Amniotic stem cell (primary cell): ENCODE measurements around the gene CNNM2.
A peak's percentile ranks its signal among the peaks of the same experiment; 100 is the strongest.

ENCODE experiments used
- DNase-seq: peaks from one replicate; lab custom pipeline; 2025; lab: John Stamatoyannopoulos, UW

Gene CNNM2

DNA sequence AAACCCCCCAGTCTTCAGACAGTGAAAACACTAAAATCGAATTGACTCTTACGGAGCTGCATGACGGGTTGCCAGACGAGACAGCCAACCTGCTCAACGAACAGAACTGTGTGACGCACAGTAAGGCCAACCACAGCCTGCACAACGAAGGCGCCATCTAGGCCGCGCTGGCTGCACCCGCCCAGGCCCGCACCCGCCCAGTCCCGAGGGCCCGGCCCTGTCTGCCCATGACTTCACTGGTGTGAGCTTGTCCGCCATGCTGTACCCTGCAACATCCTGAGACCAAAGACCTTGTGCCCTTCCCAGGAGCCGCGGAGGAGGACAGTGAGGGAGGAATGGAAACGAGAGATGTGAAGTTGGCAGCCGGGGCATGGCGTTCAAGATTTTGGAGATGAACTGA, 158.9 kb downstream of the CNNM2 start:
- no peak for DNase-seq

DNA sequence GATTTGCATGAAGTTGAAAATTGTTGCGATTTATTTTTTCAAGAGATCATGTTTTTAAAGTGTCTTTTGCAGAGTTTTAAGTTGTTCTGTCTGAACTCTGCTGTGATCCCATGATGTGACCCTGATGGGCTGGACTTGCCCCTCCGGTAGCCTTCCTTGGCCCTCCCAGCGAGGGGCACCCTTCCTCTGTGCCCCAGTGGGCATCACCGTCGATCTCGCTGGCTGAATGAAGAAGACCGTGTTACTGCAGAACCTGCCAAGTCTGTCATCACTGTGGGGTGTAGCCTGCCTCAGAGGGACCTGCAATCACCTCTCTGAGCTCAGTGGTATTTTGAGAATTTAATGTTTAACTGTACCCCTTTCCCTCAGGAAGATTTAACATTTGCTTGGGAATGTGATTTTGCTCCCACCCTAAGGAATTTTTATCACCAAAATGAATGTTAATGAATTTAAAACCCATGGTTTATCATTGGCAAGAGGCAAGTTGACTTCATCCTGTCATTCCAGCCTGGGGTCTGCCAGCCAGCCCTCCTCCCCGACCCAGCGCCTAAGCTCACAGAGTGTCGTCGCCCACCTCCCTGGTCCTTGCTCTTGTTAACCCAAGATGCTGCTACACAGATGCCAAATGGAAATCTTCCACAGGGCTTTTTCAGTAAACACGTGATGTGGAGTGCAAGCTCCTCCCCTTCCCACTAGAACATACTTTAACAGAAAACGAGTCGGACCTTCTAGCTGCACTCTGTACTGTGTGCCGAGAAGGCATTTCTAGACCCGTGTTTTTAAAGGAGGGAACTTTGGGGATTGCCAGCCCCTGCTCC, 159.6 kb downstream of the CNNM2 start:
- DNase-seq, result no peak

DNA sequence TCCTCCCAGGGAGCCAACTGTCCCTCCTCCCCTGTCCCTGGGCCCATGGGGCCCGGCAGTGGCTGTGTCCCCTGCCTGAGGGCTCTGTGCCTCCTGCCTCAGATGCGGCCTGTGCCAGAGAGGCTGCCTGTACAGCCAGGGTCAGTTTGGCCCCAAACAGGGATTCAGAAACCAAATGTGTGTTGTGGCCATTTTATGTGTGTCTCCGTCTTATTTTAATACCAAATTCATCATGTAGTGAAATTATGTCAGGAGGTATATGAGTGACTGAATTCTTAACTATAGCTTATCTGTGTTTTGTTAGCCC, 160.2 kb downstream of the CNNM2 start:
- no peak for DNase-seq

DNA sequence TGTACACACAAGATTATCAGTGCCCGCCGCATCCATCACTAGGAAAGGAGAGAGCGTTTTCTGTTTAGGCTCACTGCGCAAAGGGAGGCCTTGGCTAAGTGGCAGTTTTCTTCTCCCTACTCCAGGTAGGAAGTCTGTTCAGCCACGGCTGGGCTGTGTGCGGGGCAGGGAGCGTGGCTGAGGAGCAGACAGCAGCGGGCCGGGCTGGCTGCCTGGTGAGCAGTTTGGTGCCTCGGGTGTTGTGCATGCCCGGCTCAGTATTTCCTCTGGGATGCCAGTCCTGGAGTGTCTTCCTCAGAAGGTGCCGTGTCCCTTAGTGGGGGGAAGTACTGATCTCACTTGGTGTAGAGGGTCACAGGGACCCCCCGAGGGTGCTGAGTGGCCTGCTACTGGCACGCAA, 160.6 kb downstream of the CNNM2 start:
- DNase-seq, result no peak

DNA sequence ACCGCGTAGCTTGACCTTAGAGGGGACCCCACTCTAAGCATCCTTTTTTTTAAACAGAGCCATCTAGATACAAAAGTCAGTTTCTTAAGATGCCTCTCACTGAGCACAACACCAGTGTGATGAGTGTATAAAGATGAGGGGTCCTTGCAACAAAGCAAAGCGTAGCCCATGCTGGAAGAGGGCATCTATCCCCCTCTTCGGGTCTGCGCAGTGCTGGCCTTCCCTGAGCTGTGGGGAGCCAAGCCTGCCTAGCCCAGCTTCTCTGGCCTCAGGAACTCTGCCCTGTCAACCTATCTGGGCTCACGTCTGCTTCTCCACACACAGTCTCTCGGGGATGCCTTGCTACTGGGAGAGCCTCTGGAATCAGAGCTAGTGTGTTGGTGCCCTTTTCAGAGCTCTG, 161.0 kb downstream of the CNNM2 start:
- DNase-seq, result no peak

DNA sequence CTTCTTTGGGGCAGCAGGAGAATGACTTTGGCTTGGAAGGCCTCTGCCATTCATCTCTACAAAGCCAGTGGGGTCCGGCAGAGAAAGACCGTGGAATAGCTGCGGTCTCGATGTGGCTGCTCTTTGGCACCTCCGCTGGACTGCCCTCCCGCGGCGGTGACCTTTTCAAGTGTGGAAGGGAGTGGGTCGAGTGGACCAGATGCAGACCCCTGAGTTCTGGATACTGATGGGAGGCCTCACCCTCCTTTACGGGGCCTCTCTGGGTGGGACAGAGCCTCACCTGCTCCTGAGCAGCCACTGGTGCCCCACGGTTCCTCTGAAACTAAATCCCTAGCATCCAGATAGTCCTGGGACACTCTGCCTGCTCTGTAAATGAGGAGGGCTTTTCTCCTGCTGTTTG, 161.9 kb downstream of the CNNM2 start:
- DNase-seq, result no peak

DNA sequence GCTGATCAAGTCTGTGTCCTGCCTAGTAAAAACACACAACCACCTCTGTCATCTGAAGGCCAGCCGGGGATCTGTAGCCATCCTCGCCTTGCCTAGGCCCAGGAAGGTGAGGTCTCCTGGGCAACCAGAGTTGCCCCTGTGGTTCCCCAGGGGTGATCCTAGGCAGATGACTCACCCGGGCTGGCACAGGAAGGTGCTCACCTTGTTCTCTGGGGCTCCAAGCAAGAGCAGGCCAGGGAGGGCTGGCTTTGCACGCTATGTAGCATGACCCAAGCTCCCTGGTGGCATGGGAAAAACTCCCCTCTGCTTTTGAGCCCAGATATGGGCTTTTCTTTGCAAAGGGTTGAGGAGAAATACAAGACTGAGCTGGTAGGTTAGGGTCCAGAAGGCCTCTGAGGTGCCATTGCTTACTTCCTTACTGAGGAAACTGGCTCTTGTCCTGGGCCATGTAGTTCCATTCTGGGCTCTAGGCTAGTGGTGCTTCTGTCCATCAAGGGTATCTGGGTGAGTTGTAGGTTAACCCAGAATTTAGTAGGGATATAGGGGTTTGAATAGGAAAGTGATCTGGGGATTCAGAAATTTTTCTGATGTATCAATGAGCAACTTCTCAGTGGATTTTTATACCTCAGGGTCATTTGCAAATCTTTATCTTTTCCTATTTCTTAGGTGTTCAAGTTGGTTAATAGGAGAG, 162.9 kb downstream of the CNNM2 start:
- DNase-seq, result no peak

DNA sequence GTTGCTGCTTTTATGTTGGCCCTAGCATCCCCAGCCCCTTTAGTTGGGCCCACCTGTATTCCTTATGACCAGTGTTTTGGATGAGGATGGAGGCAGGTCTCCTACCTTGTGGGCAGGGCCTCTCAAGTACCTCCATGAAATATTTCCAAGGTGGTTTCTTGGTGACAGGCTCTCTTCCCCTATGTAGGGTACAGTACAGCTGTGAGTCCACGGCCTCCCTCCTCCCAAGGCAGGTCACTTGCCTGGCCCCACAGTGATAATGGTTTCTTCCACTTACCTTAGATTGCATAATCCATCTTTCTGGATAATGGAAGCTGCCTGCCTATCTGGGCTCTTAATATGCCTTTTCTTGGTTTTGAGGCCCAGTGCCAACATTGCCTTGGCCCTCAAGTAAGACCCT, 164.6 kb downstream of the CNNM2 start:
- DNase-seq, result no peak

DNA sequence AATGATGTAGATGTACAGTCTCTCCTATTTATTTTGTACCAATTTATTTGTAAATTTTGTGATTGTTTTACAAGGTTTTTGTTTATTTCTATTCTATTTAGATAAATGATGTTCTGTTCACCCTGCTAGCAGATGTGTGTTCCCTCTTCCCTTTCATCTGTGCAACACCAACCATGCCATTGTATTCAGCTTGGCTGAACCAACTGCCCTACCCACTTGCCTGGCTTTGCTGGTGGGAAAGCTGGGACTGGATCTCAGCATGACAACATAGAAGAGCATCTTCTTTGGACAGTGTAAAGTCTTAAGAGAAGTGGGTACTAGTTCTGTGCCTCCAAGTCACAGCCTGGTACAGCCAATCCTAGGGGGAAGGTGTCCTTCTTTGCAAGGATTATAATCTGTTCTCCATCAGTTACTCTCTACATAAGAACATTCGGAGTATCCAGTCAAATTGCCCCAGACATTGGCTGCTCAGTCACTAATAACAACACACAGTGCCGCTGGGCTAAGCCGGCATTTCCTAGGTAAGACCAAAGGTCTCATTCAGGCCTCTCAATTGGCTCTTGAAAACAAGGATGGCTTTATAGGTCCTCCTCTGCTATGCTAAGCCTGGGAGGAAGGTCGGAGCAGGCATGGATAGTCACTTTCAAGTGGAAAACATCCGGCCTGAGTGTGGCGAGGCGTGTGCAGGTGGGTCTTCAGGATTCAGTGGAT, 165.3 kb downstream of the CNNM2 start:
- no peak for DNase-seq

DNA sequence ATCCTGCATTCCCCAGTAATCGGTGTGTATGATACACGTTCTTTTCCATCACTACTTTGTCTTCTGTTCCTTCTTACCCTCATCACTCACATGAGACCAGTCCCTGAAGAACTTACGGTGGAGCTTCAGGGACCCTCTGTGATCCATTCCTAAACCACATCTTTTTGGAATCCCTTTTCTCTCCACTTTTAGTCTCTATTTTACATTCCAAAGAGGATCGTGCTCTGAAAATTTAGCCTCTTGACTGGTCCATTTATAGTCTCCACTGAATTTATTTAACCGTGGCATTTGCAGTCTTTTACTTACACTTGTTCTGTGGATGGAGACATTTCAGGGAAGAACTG, 165.9 kb downstream of the CNNM2 start:
- no peak for DNase-seq

DNA sequence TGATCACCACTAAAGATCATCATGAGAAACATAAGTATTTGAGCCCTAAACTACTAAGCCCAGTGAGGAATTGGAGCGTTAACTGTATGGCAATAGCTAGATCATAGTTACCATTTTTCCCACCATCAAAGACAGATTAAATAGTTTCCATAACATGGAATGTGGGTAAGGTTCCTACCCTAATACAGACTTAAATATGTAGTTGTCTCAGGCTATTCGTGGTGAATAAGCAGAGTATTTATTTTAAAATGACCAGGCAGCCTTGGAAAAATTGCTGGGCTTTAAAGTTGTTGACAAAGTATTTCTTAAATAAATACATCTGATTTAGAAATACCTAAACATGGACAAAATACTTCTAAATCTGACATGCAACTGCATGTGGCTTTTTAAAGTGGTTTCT, 168.2 kb downstream of the CNNM2 start:
- DNase-seq, result peak; percentile 14

DNA sequence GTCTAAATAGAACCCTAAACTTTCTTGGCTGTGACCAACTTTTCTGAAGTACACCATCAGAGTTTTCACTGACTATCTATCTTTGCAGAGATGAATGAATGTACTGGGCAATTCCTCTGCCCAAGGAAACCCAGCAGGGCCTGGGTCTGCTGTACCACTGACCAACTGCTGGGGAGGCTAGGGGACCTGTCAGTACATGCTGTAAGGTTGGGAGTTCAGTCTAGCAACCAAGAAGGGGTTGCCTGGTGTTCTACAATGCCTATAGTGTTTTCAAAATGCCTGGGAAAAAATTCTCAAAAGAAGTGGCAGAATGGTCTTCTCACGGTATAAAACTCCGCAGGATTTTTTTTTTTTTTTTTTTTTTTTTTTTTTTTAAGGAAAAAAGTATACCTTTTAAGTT, 168.7 kb downstream of the CNNM2 start:
- DNase-seq, result no peak

DNA sequence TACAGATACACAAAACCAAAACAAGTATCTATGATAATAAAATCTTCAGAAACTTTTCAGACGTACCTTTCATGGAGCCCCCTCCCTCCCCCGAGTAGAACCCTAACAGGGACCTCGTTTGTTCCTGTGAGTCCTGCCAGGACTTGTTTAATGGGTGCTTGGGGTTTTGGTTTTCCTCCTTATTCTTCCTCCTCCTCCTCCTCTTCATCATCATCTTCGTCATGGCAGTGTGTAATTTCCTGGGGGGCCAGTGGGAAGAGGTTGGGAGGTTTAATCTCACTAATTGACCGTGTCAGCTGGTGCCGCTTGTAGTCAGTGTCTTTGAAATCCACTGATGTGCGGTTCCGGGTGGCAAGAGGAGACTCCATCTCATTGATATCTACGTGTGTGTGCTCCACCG, 171.4 kb downstream of the CNNM2 start:
- DNase-seq, result no peak

DNA sequence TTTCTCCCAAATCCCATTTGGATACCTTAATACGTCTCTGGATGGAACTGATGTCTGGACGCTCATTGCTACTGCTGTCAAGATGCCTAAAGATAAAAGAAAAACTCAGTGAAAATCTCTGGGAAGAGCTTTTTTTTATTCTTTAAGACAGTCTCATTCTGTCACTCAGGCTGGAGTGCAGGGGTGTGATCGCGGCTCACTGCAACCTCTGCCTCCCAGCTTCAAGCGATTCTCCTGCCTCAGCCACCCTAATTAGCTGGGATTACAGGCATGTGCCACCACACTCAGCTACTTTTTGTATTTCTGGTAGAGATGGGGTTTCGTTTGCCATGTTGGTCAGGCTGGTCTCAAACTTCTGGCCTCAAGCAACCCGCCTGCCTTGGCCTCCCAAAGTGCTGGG, 172.8 kb downstream of the CNNM2 start:
- DNase-seq, result no peak

DNA sequence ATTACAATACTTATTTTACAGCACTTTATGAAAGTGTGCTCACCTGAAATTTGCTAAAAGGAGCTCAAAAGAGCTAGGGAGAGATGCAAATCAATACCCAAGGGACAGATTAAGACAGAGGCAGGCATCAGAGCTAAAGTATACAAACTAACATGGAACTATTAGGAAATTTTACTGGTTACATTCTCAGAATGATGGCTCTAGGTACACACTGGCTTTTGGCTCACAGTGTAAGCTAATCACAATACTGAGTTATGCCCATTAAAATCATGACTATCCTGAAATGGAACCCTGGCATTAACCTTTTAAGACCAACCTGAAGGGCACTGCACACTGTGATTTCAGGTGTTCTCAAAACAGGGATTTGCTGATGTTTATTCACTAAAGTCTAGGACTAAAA, 176.9 kb downstream of the CNNM2 start:
- DNase-seq, result no peak

DNA sequence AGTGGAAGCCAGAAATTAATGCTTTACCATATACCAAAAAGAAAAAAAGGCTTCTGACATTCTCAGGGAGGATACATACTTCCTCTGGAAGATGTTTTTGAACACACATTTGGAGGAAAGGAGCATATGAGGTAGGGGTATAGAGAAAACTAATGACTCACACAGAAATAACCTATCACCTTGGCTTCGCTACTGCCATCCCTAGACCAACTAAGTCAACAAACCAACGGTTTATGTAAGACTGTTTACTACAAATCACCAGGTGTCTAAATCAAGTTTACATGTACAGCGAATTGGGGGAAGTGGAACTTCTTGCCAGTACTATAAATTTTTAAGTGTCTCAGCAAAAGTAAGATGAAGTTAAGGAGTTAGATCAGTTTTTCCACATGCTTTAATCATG, 178.0 kb downstream of the CNNM2 start:
- DNase-seq, result no peak

DNA sequence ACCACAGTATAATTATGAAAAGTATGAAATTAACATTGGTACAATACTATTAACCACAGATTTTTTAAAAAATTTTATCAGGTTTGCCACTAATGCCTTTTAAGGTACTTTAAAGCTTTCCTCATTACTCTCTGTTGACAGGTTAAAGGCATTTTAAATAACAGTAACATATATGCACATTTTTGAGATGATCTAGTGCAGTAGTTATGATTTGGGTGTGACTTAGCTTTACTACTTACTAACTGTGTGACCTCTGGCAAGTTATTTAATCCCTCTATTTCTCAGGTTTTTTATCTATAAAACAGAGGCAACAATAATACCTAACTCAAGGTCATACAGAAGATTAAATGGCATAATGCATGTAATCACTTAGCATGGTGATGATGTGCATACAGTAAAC, 180.1 kb downstream of the CNNM2 start:
- DNase-seq, result no peak

DNA sequence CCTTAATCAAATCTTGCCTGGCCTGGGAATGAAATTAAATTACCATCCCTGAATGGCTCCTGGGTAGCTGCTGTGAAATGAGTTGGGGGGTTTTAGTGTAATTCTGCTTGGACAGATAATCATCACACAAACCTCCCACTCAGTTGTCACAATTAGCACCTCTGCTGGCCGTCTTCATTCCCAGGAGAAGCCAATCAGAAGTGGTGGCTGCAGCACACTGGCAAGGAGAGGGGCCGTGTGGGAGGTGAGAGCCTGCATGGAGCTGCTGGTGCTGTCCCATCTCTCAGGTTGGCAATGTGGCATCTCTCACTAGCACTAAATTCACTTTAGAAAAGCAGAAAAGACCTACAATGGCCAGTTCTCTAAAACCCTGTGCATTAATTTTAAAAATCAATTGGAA, 182.5 kb downstream of the CNNM2 start:
- DNase-seq, result no peak

DNA sequence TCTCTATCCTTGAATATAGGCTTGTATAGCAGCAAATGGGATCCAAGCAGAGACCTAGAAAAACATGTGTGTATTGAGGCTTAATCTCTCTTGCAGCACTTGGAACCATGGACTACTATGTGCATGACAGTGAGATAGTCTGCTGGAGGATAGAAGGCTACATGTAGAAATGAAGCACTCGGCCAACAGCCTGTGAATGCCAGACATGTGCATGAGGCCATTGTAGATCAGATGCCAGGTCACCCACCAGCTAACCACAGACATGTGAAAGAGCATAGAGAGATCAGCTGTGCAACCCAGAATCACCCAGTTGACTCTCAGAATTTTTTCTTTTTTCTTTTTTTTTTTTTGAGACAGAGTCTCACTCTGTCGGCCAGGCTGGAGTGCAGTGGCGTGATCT, 184.1 kb downstream of the CNNM2 start:
- DNase-seq, result no peak

DNA sequence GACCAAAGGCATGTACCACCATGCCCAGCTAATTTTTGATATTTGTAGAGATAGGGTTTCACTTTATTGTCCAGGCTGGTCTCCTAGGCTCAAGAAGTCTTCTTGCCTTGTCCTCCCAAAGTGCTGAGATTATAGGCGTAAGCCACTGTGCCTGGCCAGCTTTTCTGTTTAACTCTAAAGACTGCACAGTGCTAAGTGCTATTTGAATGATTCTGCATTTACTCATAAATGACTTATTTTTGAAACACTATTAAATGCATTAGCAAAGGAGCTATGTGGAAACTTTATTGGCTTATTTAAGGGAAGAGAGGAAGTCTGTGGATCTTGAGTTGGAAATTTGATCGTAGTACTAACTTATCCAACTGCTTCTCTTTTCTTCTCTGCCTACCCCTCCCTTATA, 185.9 kb downstream of the CNNM2 start:
- no peak for DNase-seq

DNA sequence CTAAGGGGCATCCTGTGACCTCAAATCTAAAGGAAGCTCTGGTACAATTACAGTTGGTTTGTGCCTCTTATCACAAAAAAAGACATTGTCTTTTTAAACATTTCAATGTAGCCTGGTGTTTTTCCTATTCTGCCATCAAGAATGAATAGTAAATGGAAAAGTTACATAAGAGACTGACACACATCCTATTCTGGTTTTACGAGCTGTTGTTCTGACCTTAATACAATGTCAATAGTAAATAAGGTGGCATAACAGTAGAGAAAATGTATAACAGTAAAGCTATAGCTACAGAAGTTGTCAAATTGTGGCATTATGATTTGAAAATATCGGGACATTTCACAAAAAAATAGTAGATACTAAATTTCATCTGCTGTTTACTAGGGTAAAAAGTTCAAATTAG, 186.6 kb downstream of the CNNM2 start:
- no peak for DNase-seq

DNA sequence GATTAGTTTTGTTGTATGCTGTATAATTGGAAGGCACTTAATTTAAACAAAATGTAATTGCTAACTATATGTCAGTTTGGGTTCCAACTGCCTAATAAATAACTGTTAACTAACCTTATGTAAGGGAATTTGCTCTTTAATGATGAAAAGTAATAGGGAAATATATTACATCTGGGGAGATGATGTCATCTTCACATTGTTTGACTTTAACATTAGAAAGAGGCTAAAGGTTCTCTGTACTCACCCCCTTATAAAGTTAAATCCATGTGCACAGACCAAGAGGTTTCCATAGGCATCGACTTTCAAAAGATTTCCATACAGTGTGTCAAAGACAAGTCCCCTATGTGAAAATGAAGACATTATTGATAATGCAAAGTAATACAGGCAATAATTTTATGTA, 187.4 kb downstream of the CNNM2 start:
- no peak for DNase-seq

DNA sequence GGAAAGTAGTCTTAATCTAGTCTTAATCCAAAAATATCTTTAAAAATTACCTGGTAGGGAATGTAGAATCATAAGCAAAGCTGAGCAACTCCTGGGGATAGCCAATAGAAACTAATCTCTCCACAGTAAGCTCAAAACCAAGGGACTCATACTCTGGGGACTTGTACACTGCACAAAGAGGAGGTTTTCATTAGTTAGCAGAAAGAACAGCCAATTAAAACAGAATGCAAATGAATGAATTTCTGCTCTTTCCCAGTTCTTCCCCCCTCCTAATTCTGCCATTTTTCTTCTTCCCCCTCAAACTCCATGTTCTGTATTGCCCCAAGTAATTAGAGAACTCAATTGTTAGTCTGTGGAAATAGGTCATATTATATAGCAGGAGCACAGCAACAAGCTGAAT, 188.4 kb downstream of the CNNM2 start:
- no peak for DNase-seq

DNA sequence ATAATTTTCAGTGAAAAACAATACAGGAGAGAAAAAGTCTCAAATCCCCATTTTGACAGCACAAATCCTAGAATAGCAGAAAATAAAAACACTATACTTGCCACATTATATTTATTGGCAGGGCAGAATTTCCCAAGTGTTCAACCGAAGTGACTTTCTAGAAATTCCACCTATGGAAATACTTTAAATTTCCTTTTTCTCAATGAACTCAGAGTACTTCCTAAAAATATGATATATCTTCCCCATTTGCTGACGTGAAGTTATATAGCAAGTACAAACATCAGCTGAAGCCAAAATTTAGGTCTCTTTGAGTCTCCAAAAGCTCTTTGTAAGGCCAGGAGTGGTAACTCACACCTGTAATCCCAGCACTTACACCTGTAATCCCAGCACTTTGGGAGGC, 191.7 kb downstream of the CNNM2 start:
- no peak for DNase-seq
